Measurements from ENCODE around the gene EPAS1. TPM values are rescaled to one million over a fixed set of nuclear protein-coding genes. Genes with fewer than 3 reads are reported as not detected.

Gene EPAS1
- polyA plus RNA-seq, 2 of the 4 experiments (the other 2 are of a cell fraction): 128 to 143 TPM

DNA sequence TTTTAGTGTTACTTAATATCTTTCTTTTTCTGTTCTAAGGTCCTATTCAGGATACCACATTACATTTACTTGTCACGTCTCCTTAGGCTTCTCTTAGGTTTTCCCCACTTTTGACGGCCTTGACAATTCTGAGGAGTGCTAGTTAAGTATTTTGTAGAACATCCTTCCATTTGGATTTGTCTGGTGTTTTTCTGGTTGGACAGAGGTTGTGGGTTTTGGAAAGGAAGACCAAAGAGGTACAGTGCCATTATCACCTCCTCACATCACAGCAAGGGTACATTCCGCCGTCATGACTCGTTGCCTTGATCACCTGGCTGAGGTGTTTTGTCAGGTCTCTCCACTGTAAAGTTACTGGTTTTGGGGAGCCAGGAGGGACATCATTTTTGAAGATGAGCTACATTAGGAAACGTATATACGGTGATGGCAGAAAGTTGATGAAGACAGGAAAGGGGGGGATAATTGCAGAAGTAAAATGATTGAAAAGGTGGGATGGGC, 93.7 kb downstream of the EPAS1 start:
- Histone ChIP-seq H3K27ac (no peak overlapping the region), H3K4me2 (no peak overlapping the region), H3K9me3 (no peaks in the 10 kb centered on the region), H3K4me3 (no peak overlapping the region), H3K4me1 (peaks cover 14% of the 10 kb centered on the region)
- ATAC-seq (no peak), FAIRE-seq (no peak), DNase-seq (ENCODE audit: low read depth in 1 of 2, low spot score in 1 of 2) (no peak)
- 92% methylated on average over 7 of the region's 7 CpGs for WGBS (ENCODE audit: missing lambda C conversion rate)
- ChIA-PET POLR2A (no interaction called here), CTCF (interaction anchor here (0.6 to 0.7 kb wide), 2 partner anchors 20 to 73 kb away, joined by 3 read pairs; no protein-coding TSS in a partner anchor)
- TF ChIP-seq CHD4 (IDR thresholded peaks at IDR 0.05; ENCODE audit: borderline replicate concordance) (no peak), POLR2AphosphoS2 (conservative IDR thresholded peaks at IDR 0.05; ENCODE audit: low read length) (0 out of 2 replicates have a peak, but pooled peaks have one; percentile 0)

DNA sequence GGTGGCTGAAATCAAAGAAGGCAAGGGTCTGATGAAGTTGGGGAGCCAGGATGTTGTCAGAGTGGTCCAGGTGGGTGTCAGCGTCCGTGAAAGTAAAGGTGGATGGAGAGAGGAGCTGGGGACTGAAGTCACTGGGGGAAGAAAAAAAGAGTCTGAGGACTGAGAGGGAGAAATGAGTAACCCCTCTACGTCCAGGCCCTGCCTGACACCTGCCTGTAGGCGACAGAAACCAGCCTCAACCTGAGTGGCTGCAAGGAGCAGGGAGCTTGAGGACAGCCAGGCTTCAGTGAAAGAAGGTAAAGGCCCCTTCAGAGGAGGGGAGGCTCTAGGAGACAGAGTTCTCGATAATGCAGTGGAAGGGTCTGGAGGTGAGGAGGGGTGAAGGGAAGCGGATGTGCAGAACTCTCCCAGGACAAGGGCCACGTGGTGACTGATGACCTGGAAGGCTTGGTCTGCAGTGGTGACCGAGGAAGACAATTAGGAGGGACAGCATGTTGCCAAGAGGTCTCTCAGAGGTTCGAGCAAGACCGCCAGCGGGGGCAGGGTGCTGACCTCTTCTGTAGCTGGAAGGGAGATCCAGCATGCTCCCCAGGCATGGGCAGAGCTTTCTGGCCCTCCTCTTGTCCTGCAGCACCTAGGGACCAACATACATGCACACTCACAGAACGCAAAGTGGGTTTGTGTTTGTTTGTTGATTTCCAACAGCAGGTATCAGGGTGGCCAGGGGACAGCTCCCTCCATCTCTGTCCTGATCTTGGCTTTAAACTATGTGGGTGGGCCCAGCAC, 95.5 kb downstream of the EPAS1 start:
- ATAC-seq: peak; percentile 5 to 12; a peak in 3 of 6 replicates

More for the DNA sequence above, 95.5 kb downstream of the EPAS1 start:
- POLR2A ChIA-PET: no interaction called here
- Histone ChIP-seq H3K9me3 (no peaks in the 10 kb centered on the region), H3K4me2 (no peak overlapping the region), H3K4me3 (no peak overlapping the region), H3K27ac (peak overlapping the region in 1 of 2 experiments; percentile 7; a peak in 1 of 6 replicates), H3K4me1 (peaks cover 3% of the 10 kb centered on the region; the same call in 1 of the 3 replicates)
- FAIRE-seq (no peak), DNase-seq (ENCODE audit: low read depth in 1 of 2, low spot score in 1 of 2) (no peak)
- CTCF ChIA-PET: interaction anchor here (0.6 to 1.4 kb wide), 4 partner anchors 16 to 56 kb away, joined by 3 to 4 read pairs (median 3); no protein-coding TSS in a partner anchor
- TF ChIP-seq EHF (CRISPR knock-in tag; IDR thresholded peaks at IDR 0.05) (no peak), KDM5A (IDR thresholded peaks at IDR 0.05) (no peak), CBX8 (IDR thresholded peaks at IDR 0.05) (no peak), KDM1A (IDR thresholded peaks at IDR 0.05; ENCODE audit: low read depth) (no peak), EHMT2 (IDR thresholded peaks at IDR 0.05; ENCODE audit: low read depth) (no peak), SREBF2 (IDR thresholded peaks at IDR 0.05) (no peak), RCOR1 (IDR thresholded peaks at IDR 0.05; ENCODE audit: low read depth, low read length) (no peak), ZSCAN20 (CRISPR knock-in tag; IDR thresholded peaks at IDR 0.05) (no peak), RNF2 (IDR thresholded peaks at IDR 0.05; ENCODE audit: borderline replicate concordance, low read depth) (no peak), JUN (IDR thresholded peaks at IDR 0.05) (no peak), FOXS1 (CRISPR knock-in tag; IDR thresholded peaks at IDR 0.05) (no peak), ESRRA (IDR thresholded peaks at IDR 0.05; ENCODE audit: borderline replicate concordance, low read length) (no peak)
- TF ChIP-seq, protein P1, sequence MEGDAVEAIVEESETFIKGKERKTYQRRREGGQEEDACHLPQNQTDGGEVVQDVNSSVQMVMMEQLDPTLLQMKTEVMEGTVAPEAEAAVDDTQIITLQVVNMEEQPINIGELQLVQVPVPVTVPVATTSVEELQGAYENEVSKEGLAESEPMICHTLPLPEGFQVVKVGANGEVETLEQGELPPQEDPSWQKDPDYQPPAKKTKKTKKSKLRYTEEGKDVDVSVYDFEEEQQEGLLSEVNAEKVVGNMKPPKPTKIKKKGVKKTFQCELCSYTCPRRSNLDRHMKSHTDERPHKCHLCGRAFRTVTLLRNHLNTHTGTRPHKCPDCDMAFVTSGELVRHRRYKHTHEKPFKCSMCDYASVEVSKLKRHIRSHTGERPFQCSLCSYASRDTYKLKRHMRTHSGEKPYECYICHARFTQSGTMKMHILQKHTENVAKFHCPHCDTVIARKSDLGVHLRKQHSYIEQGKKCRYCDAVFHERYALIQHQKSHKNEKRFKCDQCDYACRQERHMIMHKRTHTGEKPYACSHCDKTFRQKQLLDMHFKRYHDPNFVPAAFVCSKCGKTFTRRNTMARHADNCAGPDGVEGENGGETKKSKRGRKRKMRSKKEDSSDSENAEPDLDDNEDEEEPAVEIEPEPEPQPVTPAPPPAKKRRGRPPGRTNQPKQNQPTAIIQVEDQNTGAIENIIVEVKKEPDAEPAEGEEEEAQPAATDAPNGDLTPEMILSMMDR (IDR thresholded peaks at IDR 0.05): no peak
- TF ChIP-seq, protein P2, sequence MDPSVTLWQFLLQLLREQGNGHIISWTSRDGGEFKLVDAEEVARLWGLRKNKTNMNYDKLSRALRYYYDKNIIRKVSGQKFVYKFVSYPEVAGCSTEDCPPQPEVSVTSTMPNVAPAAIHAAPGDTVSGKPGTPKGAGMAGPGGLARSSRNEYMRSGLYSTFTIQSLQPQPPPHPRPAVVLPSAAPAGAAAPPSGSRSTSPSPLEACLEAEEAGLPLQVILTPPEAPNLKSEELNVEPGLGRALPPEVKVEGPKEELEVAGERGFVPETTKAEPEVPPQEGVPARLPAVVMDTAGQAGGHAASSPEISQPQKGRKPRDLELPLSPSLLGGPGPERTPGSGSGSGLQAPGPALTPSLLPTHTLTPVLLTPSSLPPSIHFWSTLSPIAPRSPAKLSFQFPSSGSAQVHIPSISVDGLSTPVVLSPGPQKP (IDR thresholded peaks at IDR 0.05; ENCODE audit: low read depth, low read length): no peak
- TF ChIP-seq, protein P3, sequence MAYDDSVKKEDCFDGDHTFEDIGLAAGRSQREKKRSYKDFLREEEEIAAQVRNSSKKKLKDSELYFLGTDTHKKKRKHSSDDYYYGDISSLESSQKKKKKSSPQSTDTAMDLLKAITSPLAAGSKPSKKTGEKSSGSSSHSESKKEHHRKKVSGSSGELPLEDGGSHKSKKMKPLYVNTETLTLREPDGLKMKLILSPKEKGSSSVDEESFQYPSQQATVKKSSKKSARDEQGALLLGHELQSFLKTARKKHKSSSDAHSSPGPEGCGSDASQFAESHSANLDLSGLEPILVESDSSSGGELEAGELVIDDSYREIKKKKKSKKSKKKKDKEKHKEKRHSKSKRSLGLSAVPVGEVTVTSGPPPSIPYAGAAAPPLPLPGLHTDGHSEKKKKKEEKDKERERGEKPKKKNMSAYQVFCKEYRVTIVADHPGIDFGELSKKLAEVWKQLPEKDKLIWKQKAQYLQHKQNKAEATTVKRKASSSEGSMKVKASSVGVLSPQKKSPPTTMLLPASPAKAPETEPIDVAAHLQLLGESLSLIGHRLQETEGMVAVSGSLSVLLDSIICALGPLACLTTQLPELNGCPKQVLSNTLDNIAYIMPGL (CRISPR knock-in tag; IDR thresholded peaks at IDR 0.05; ENCODE audit: borderline replicate concordance): no peak
- TF ChIP-seq, protein P4, sequence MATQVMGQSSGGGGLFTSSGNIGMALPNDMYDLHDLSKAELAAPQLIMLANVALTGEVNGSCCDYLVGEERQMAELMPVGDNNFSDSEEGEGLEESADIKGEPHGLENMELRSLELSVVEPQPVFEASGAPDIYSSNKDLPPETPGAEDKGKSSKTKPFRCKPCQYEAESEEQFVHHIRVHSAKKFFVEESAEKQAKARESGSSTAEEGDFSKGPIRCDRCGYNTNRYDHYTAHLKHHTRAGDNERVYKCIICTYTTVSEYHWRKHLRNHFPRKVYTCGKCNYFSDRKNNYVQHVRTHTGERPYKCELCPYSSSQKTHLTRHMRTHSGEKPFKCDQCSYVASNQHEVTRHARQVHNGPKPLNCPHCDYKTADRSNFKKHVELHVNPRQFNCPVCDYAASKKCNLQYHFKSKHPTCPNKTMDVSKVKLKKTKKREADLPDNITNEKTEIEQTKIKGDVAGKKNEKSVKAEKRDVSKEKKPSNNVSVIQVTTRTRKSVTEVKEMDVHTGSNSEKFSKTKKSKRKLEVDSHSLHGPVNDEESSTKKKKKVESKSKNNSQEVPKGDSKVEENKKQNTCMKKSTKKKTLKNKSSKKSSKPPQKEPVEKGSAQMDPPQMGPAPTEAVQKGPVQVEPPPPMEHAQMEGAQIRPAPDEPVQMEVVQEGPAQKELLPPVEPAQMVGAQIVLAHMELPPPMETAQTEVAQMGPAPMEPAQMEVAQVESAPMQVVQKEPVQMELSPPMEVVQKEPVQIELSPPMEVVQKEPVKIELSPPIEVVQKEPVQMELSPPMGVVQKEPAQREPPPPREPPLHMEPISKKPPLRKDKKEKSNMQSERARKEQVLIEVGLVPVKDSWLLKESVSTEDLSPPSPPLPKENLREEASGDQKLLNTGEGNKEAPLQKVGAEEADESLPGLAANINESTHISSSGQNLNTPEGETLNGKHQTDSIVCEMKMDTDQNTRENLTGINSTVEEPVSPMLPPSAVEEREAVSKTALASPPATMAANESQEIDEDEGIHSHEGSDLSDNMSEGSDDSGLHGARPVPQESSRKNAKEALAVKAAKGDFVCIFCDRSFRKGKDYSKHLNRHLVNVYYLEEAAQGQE (IDR thresholded peaks at IDR 0.05): no peak
- 88% methylated on average over 12 of the region's 12 CpGs for WGBS (ENCODE audit: missing lambda C conversion rate)
